ENCODE measurements around the gene RALGPS2. TPM values are rescaled to one million over a fixed set of nuclear protein-coding genes. Genes with fewer than 3 reads are reported as not detected.
A peak's percentile ranks its signal among the peaks of the same experiment; 100 is the strongest.

Gene RALGPS2
- total and polyA plus RNA-seq, 2 donors (not counting 1 experiment from before 2014, with no cell fraction given): 59.6 to 251 TPM

DNA sequence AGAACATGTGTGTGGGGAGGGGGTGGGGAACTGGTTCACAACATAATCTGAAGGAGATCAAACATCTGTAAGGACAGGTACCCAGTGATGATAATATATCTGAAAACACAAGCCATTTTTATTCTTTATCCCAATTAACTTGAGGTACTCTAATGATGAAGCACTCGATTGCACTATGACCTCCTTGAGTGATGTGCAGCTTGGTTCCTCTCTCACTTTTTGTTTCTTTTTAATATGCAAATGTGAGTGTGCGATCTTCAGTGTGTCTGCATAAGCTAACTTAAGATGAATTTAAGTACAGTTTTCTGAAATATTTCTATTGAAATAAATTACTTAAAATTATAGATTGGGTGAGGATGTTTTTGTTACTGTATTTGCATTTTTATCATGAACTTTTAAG, 196.5 kb downstream of the RALGPS2 start:
- ChIA-PET POLR2A (interaction anchor here (0.7 to 1.1 kb wide), 2 partner anchors 10 to 50 kb away, joined by 3 to 6 read pairs; no protein-coding TSS in a partner anchor), CTCF (interaction anchor here (0.6 to 1.7 kb wide), 5 partner anchors 81 to 392 kb away, joined by 3 to 4 read pairs (median 3); no protein-coding TSS in a partner anchor)
- intact Hi-C loops (cut with micrococcal nuclease): loop anchor here (2.0 kb wide), 1 partner anchor 17 kb away; no protein-coding TSS in a partner anchor
- ATAC-seq (ENCODE audit: low read depth) (peak; percentile 50), DNase-seq (peak; percentile 46)
- H3K27ac ChIP-seq (ENCODE audit: low read length in 2 of 2): peak overlapping the region in 1 of 2 donors; percentile 37
- H4K20me1 ChIP-seq (ENCODE audit: control insufficient read depth, insufficient read depth, low read length, poor library complexity, severe bottlenecking): peaks cover 11% of the 10 kb centered on the region
- peaks cover 0 to 7% (median 4%) of the 10 kb centered on the region in 3 donors for H3K9me3 ChIP-seq (ENCODE audit: control extremely low read depth in 1 of 3, control insufficient read depth in 2 of 3, insufficient read depth in 1 of 3, low read length in 2 of 3)
- H3K79me2 ChIP-seq (ENCODE audit: control insufficient read depth, insufficient read depth, low read length): no peaks in the 10 kb centered on the region
- H3K4me3 ChIP-seq (ENCODE audit: control extremely low read depth in 1 of 5, extremely low read depth in 1 of 5, insufficient read depth in 1 of 5, low read depth in 2 of 5, low read length in 4 of 5): no peak overlapping the region
- no peak overlapping the region for H3K4me3 Mint-ChIP-seq
- H2AFZ ChIP-seq (ENCODE audit: insufficient read depth, low read depth, low read length, poor library complexity, severe bottlenecking): no peak overlapping the region
- H3K4me1 Mint-ChIP-seq: peaks cover 72% of the 10 kb centered on the region
- peaks cover 9% of the 10 kb centered on the region for H3K9me3 Mint-ChIP-seq (ENCODE audit: insufficient read depth)
- peaks cover 24 to 55% of the 10 kb centered on the region in 2 experiments for H3K36me3 ChIP-seq (replicated peaks in 1 of 2; ENCODE audit: control extremely low read depth in 1 of 2, control insufficient read depth in 1 of 2, extremely low read depth in 1 of 2, insufficient read depth in 2 of 2, low read length in 1 of 2)
- no peak for TF ChIP-seq EZH2 (IDR thresholded peaks at IDR 0.05; ENCODE audit: borderline replicate concordance, insufficient read depth, low read depth, low read length, poor library complexity, severe bottlenecking)
- TF ChIP-seq, protein P1, sequence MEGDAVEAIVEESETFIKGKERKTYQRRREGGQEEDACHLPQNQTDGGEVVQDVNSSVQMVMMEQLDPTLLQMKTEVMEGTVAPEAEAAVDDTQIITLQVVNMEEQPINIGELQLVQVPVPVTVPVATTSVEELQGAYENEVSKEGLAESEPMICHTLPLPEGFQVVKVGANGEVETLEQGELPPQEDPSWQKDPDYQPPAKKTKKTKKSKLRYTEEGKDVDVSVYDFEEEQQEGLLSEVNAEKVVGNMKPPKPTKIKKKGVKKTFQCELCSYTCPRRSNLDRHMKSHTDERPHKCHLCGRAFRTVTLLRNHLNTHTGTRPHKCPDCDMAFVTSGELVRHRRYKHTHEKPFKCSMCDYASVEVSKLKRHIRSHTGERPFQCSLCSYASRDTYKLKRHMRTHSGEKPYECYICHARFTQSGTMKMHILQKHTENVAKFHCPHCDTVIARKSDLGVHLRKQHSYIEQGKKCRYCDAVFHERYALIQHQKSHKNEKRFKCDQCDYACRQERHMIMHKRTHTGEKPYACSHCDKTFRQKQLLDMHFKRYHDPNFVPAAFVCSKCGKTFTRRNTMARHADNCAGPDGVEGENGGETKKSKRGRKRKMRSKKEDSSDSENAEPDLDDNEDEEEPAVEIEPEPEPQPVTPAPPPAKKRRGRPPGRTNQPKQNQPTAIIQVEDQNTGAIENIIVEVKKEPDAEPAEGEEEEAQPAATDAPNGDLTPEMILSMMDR (IDR thresholded peaks at IDR 0.05): no peak
- peak overlapping the region; percentile 43 for H3K27ac Mint-ChIP-seq
- H3K27me3 ChIP-seq (replicated peaks in 1 of 4; ENCODE audit: control extremely low read depth in 1 of 4, control insufficient read depth in 3 of 4, insufficient read depth in 4 of 4, low read length in 3 of 4): no peaks in the 10 kb centered on the region
- no CpG with 5 or more reads among the region's 2 CpGs for WGBS (ENCODE audit: insufficient coverage)
- H3K9ac ChIP-seq (ENCODE audit: low read length): no peak overlapping the region
- no peaks in the 10 kb centered on the region for H3K27me3 Mint-ChIP-seq
- peaks cover 11 to 38% of the 10 kb centered on the region in 2 donors for H3K4me1 ChIP-seq (ENCODE audit: control insufficient read depth in 2 of 2, insufficient read depth in 2 of 2, low read length in 2 of 2)
- peak overlapping the region; percentile 12 for H3K4me2 ChIP-seq (replicated peaks; ENCODE audit: low read depth, low read length, poor library complexity, severe bottlenecking)

DNA sequence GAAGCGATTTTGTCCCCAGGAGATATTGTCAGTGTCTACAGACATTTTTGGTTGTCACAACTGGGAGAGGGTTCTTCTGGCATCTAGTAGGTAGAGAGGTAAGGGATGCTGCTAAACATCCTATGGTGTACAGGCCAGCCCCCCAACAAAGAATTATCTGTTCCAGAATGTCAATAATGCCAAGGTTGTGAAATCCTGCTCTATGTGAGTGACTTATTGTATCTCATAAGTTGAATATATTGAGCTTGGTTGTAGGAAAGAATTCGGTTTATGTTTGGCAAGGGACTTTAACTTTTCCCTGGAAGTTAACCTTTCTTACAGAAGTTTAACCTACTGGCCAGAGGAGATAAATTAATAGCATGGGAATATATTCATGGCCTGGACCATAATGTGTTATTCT, 198.5 kb downstream of the RALGPS2 start:
- no peaks in the 10 kb centered on the region for H3K27me3 Mint-ChIP-seq
- H3K9me3 Mint-ChIP-seq (ENCODE audit: insufficient read depth): peaks cover 9% of the 10 kb centered on the region
- H4K20me1 ChIP-seq (ENCODE audit: control insufficient read depth, insufficient read depth, low read length, poor library complexity, severe bottlenecking): peaks cover 7% of the 10 kb centered on the region
- 80% methylated on average over 1 of the region's 2 CpGs for WGBS (ENCODE audit: insufficient coverage)
- no peak overlapping the region for H3K9ac ChIP-seq (ENCODE audit: low read length)
- peaks cover 22 to 45% of the 10 kb centered on the region in 2 donors for H3K4me1 ChIP-seq (ENCODE audit: control insufficient read depth in 2 of 2, insufficient read depth in 2 of 2, low read length in 2 of 2)
- DNase-seq (no peak), ATAC-seq (ENCODE audit: low read depth) (no peak)
- TF ChIP-seq, protein P1 (IDR thresholded peaks at IDR 0.05): no peak
- no peak for TF ChIP-seq EZH2 (IDR thresholded peaks at IDR 0.05; ENCODE audit: borderline replicate concordance, insufficient read depth, low read depth, low read length, poor library complexity, severe bottlenecking)
- CTCF ChIA-PET: interaction anchor here (0.6 to 1.2 kb wide), 2 partner anchors 10 to 380 kb away, joined by 3 to 5 read pairs; no protein-coding TSS in a partner anchor
- peaks cover 82% of the 10 kb centered on the region for H3K4me1 Mint-ChIP-seq
- H3K36me3 ChIP-seq (replicated peaks in 1 of 2; ENCODE audit: control extremely low read depth in 1 of 2, control insufficient read depth in 1 of 2, extremely low read depth in 1 of 2, insufficient read depth in 2 of 2, low read length in 1 of 2): peaks cover 14 to 35% of the 10 kb centered on the region in 2 experiments
- H3K9me3 ChIP-seq (ENCODE audit: control extremely low read depth in 1 of 3, control insufficient read depth in 2 of 3, insufficient read depth in 1 of 3, low read length in 2 of 3): peaks cover 0 to 7% (median 4%) of the 10 kb centered on the region in 3 donors
- H3K27me3 ChIP-seq (replicated peaks in 1 of 4; ENCODE audit: control extremely low read depth in 1 of 4, control insufficient read depth in 3 of 4, insufficient read depth in 4 of 4, low read length in 3 of 4): no peaks in the 10 kb centered on the region
- intact Hi-C loops (cut with micrococcal nuclease): no loop called here
- POLR2A ChIA-PET: no interaction called here
- no peaks in the 10 kb centered on the region for H3K79me2 ChIP-seq (ENCODE audit: control insufficient read depth, insufficient read depth, low read length)
- no peak overlapping the region for H3K27ac Mint-ChIP-seq
- no peak overlapping the region for H3K4me3 ChIP-seq (ENCODE audit: control extremely low read depth in 1 of 5, extremely low read depth in 1 of 5, insufficient read depth in 1 of 5, low read depth in 2 of 5, low read length in 4 of 5)
- H3K4me3 Mint-ChIP-seq: no peak overlapping the region
- H3K4me2 ChIP-seq (replicated peaks; ENCODE audit: low read depth, low read length, poor library complexity, severe bottlenecking): no peak overlapping the region
- H3K27ac ChIP-seq (ENCODE audit: low read length in 2 of 2): no peak overlapping the region
- no peak overlapping the region for H2AFZ ChIP-seq (ENCODE audit: insufficient read depth, low read depth, low read length, poor library complexity, severe bottlenecking)

Data from B cell (primary cell).